Loucy (cell line): ENCODE measurements around the gene ZFP1.

Experiments used
- H2AFZ ChIP-seq: fragments of 200-600 bp; sonication (generic); 2 replicates; pipeline ENCODE4 v1.6.0; 2016; ENCODE audit warnings: antibody characterized with exemption, mild to moderate bottlenecking, low read length, moderate library complexity
- H3F3A ChIP-seq: fragments of 200-600 bp; 2 replicates; pipeline ENCODE4 v1.6.0; 2016; ENCODE audit warnings: antibody characterized with exemption, low read depth, mild to moderate bottlenecking
- H3K27me3 ChIP-seq: fragments of 200-600 bp; sonication (generic); 2 replicates; pipeline ENCODE4 v1.6.1; 2014; ENCODE audit warnings: low read length, mild to moderate bottlenecking; ENCODE audit not compliant: insufficient read depth, poor library complexity, severe bottlenecking
- H3K36me3 ChIP-seq: fragments of 200-600 bp; sonication (generic); 2 replicates; pipeline ENCODE4 v1.6.1; 2016; ENCODE audit warnings: low read length; ENCODE audit not compliant: insufficient read depth
- H3K4me1 ChIP-seq: fragments of 200-600 bp; sonication (generic); 2 replicates; pipeline ENCODE4 v1.5.1; 2014; ENCODE audit warnings: low read length, mild to moderate bottlenecking; ENCODE audit not compliant: insufficient read depth, poor library complexity, severe bottlenecking
- H3K4me2 ChIP-seq: fragments of 200-600 bp; sonication (generic); 2 replicates; pipeline ENCODE4 v1.6.0; 2014; ENCODE audit warnings: antibody characterized with exemption, low read length, low read depth, mild to moderate bottlenecking; ENCODE audit not compliant: poor library complexity, severe bottlenecking
- H3K4me3 ChIP-seq: fragments of 200-600 bp; sonication (generic); 2 replicates; pipeline ENCODE4 v1.5.1; 2014; ENCODE audit warnings: low read length, mild to moderate bottlenecking, mixed read lengths; ENCODE audit not compliant: poor library complexity, severe bottlenecking
- H3K79me2 ChIP-seq: fragments of 200-600 bp; sonication (generic); 2 replicates; pipeline ENCODE4 v1.6.1; 2014; ENCODE audit warnings: low read length; ENCODE audit not compliant: insufficient read depth
- H3K9ac ChIP-seq: fragments of 200-600 bp; sonication (generic); 2 replicates; pipeline ENCODE4 v1.6.0; 2014; ENCODE audit warnings: mild to moderate bottlenecking, low read depth, low read length, moderate library complexity; ENCODE audit not compliant: poor library complexity, severe bottlenecking
- H3K9me2 ChIP-seq: fragments of 200-600 bp; sonication (generic); replicated peaks from 2 replicates; pipeline ENCODE4 v1.6.1; 2016; ENCODE audit warnings: low read depth, low read length, mixed read lengths
- H3K9me3 ChIP-seq: fragments of 200-600 bp; sonication (generic); 2 replicates; pipeline ENCODE4 v1.6.1; 2014; ENCODE audit warnings: mild to moderate bottlenecking, antibody characterized with exemption, low read length, low read depth; ENCODE audit not compliant: insufficient read depth
- H4K20me1 ChIP-seq: fragments of 200-600 bp; sonication (generic); 2 replicates; pipeline ENCODE4 v1.6.0; 2014; ENCODE audit warnings: antibody characterized with exemption, low read length, mild to moderate bottlenecking; ENCODE audit not compliant: insufficient read depth, poor library complexity, severe bottlenecking
- EZH2phosphoT487 ChIP-seq: fragments of 200-600 bp; IDR thresholded peaks from 2 replicates; pipeline ENCODE4 v1.6.1; 2018; ENCODE audit warnings: antibody characterized with exemption, mild to moderate bottlenecking, moderate library complexity, borderline replicate concordance
- TF ChIP-seq, protein P1 (sequence below): fragments of 200-600 bp; sonication (generic); conservative IDR thresholded peaks from 2 replicates; pipeline ENCODE4 v1.5.1; 2014; ENCODE audit warnings: mild to moderate bottlenecking, antibody characterized with exemption, low read length

The ZFP1 gene

DNA sequence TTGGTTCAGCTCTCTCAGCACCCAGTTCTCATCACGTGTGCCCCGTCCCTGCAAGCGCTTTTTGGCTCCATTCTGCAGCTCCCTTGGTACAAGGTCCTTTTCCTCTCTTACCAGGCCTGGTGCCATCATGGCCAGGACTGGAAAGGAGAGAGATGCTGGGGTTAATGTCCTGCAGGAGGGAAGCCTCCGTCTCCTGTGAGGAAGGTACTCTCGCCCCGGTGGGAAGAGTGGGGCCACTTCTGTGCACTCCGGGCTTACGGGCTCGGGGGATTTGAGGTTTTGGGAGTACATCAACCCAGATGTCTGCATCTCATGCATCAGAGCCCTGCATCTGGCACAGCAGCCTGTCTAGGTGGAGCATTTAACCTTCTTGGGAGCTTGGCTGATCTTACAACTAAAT is 48.5 kb downstream of the ZFP1 start:
- Histone ChIP-seq H3F3A (no peaks in the 10 kb centered on the region), H3K4me3 (no peak overlapping the region), H3K4me1 (peaks cover 9% of the 10 kb centered on the region), H3K9me2 (no peaks in the 10 kb centered on the region), H3K9me3 (no peaks in the 10 kb centered on the region), H2AFZ (no peak overlapping the region), H3K36me3 (no peaks in the 10 kb centered on the region), H3K9ac (no peak overlapping the region), H4K20me1 (no peaks in the 10 kb centered on the region), H3K4me2 (no peak overlapping the region), H3K79me2 (no peaks in the 10 kb centered on the region), H3K27me3 (no peaks in the 10 kb centered on the region)
- no peak for TF ChIP-seq EZH2phosphoT487
- TF ChIP-seq, protein P1, sequence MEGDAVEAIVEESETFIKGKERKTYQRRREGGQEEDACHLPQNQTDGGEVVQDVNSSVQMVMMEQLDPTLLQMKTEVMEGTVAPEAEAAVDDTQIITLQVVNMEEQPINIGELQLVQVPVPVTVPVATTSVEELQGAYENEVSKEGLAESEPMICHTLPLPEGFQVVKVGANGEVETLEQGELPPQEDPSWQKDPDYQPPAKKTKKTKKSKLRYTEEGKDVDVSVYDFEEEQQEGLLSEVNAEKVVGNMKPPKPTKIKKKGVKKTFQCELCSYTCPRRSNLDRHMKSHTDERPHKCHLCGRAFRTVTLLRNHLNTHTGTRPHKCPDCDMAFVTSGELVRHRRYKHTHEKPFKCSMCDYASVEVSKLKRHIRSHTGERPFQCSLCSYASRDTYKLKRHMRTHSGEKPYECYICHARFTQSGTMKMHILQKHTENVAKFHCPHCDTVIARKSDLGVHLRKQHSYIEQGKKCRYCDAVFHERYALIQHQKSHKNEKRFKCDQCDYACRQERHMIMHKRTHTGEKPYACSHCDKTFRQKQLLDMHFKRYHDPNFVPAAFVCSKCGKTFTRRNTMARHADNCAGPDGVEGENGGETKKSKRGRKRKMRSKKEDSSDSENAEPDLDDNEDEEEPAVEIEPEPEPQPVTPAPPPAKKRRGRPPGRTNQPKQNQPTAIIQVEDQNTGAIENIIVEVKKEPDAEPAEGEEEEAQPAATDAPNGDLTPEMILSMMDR = no peak

DNA sequence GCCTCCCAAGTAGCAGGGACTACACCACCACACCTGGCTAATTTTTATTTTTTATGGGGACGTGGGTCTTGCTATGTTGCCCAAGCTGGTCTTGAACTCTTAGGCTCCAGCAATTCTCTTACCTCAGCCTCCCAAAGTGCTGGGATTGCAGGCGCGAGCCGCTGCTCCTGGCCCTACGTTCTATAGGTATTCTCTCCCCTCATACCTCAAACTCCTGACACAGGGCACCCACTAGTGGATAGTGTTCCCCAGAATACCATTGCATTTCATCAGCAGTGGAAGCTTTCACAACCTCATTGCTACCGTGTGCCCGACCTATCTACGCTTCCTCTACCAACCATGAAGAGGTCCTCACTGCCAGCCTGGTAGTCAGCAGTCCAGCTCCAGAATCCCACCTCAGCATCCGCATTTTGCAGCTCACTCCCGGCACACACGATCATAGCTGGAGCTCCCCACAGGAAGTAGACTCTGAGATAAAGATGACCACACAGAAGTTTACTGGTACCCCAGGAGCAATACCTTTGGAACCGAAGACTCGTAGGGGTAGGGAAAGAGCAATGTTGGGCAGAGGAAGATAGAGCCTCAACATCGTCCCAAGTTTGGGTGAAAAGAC is 49.3 kb downstream of the ZFP1 start:
- Histone ChIP-seq H3K79me2 (no peaks in the 10 kb centered on the region), H4K20me1 (no peaks in the 10 kb centered on the region), H3K9ac (no peak overlapping the region), H3K9me3 (no peaks in the 10 kb centered on the region), H3K4me1 (peaks cover 9% of the 10 kb centered on the region), H3K36me3 (no peaks in the 10 kb centered on the region), H3K4me3 (peak overlapping the region; percentile 42), H2AFZ (peak overlapping the region; percentile 30), H3F3A (no peaks in the 10 kb centered on the region), H3K9me2 (no peaks in the 10 kb centered on the region), H3K27me3 (no peaks in the 10 kb centered on the region), H3K4me2 (peak overlapping the region; percentile 60)
- TF ChIP-seq, protein P1 = peak; percentile 26; the same call in 1 of the 2 replicates
- TF ChIP-seq EZH2phosphoT487 = no peak

DNA sequence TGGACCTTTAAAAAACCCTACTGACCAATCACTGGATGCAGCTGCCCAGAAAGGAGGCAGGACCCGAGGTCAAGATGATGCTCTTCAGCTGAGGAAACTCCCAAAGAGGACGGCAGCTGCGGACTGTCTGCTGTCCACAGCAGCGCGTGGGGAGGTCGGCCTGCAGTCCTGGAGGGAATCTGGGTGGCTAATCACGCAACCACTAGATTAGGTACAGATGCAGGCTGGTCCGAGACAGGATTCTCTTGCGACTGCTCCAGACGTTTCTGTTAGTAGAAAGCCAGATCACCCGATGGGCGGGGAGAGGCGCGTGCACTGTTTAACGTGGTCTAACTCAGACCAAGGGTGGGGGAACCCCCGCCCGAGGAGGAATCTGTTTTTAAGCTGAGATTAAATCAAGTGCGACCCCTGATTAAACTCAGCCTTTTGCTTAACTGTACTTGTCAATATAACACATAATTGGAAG is 49.8 kb downstream of the ZFP1 start:
- Histone ChIP-seq H4K20me1 (no peaks in the 10 kb centered on the region), H3K9me3 (no peaks in the 10 kb centered on the region), H3K27me3 (no peaks in the 10 kb centered on the region), H3K9ac (no peak overlapping the region), H3K4me2 (peak overlapping the region; percentile 60), H3K9me2 (no peaks in the 10 kb centered on the region), H2AFZ (peak overlapping the region; percentile 30), H3K36me3 (no peaks in the 10 kb centered on the region), H3K4me1 (peaks cover 9% of the 10 kb centered on the region), H3K79me2 (no peaks in the 10 kb centered on the region), H3K4me3 (peak overlapping the region; percentile 42), H3F3A (no peaks in the 10 kb centered on the region)
- TF ChIP-seq, protein P1 = no peak
